Activated CD8-positive, alpha-beta T cell treated with anti-CD3 and anti-CD28 coated beads, Interleukin-2, amount 10 ng/mL, durations not matched to agents 7 days and 5 days (primary cell): ENCODE data around the gene MBNL2. TPM values are rescaled to one million over a fixed set of nuclear protein-coding genes. Genes with fewer than 3 reads are reported as not detected.

Source experiments
- ATAC-seq: fragments of 150-1000 bp; cut with Tn5 transposase; one replicate; pipeline ENCODE4 v1.10.0; 2021; ENCODE audit warnings: moderate library complexity
- CTCF ChIA-PET: fragments of 350-600 bp; sonication (Branson Sonifier 250); formaldehyde crosslinking; loops from one replicate; lab custom pipeline; 2021; ENCODE audit warnings: antibody characterized with exemption; lab: Charles Lee
- POLR2A ChIA-PET: fragments of 350-600 bp; sonication (Branson Sonifier 250); formaldehyde crosslinking; loops from one replicate; lab custom pipeline; 2021; ENCODE audit warnings: antibody characterized with exemption; lab: Charles Lee
- DNase-seq: peaks from one replicate; pipeline ENCODE4 v3.0.0-alpha.2; 2020
- H3K27ac Mint-ChIP-seq: one replicate; pipeline ENCODE4 v1.8.0; 2021; ENCODE audit warnings: mild to moderate bottlenecking, mixed read lengths
- H3K27me3 Mint-ChIP-seq: one replicate; pipeline ENCODE4 v1.8.0; 2021; ENCODE audit warnings: low read depth, mixed read lengths
- H3K36me3 Mint-ChIP-seq: one replicate; pipeline ENCODE4 v1.8.0; 2021; ENCODE audit warnings: low read depth, mixed read lengths
- H3K4me1 Mint-ChIP-seq: one replicate; pipeline ENCODE4 v1.8.0; 2021; ENCODE audit warnings: low read depth, mixed read lengths
- H3K4me3 Mint-ChIP-seq: one replicate; pipeline ENCODE4 v1.8.0; 2021; ENCODE audit warnings: mild to moderate bottlenecking, mixed read lengths
- H3K9me3 Mint-ChIP-seq: one replicate; pipeline ENCODE4 v1.8.0; 2022; ENCODE audit warnings: mixed read lengths; ENCODE audit not compliant: insufficient read depth
- total RNA-seq, 2 experiments: library from RNA; stranded (reverse); gene quantifications; one replicate each; pipeline ENCODE4 v1.2.3, GENCODE V29; 2021

Gene MBNL2
- total RNA-seq, 2 experiments from 2014 or later: 11.6 to 12.3 TPM

DNA sequence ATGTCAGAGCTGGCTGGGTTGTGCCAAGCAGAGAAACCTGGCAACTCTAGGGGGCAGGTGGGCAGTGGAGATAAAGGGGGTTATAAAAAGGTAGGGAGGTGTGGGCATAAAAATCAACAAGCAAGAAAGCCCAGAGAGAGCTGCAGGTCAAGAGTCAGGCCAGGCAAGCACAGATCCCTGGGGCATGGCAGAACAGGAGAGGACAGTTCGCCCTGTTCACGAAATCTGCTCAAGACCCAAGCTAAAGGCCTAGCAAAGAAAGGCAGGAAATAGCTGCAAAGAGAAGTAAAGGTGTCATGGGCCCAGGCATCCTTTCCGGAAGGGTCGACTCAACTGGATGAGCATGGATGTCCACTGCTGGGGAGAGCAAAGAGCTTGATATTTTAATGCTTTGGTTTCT lies 3.4 kb downstream of the MBNL2 start:
- Mint-ChIP-seq H3K36me3 (peaks cover 4% of the 10 kb centered on the region), H3K9me3 (no peaks in the 10 kb centered on the region), H3K27ac (peak overlapping the region; percentile 82), H3K4me3 (peak overlapping the region; percentile 83), H3K27me3 (no peaks in the 10 kb centered on the region), H3K4me1 (peaks cover 53% of the 10 kb centered on the region)
- DNase-seq: no peak
- ChIA-PET POLR2A (interaction anchor here (0.6 to 6.0 kb wide), 2 partner anchors 207 to 440 kb away, joined by 4 to 39 read pairs; partner anchors contain the start of gene RAP2A), CTCF (interaction anchor here (1.0 to 5.0 kb wide), 5 partner anchors 10 to 134 kb away, joined by 4 to 38 read pairs (median 7); no protein-coding TSS in a partner anchor)
- ATAC-seq: no peak

GRCh38 chr13:97226013-97226412 lies 3.9 kb downstream of the MBNL2 start:
- H3K27ac Mint-ChIP-seq: peak overlapping the region; percentile 82
- H3K4me1 Mint-ChIP-seq: peaks cover 52% of the 10 kb centered on the region
- POLR2A ChIA-PET: interaction anchor here (0.6 to 6.0 kb wide), 2 partner anchors 207 to 439 kb away, joined by 4 to 39 read pairs; partner anchors contain the start of gene RAP2A

DNA sequence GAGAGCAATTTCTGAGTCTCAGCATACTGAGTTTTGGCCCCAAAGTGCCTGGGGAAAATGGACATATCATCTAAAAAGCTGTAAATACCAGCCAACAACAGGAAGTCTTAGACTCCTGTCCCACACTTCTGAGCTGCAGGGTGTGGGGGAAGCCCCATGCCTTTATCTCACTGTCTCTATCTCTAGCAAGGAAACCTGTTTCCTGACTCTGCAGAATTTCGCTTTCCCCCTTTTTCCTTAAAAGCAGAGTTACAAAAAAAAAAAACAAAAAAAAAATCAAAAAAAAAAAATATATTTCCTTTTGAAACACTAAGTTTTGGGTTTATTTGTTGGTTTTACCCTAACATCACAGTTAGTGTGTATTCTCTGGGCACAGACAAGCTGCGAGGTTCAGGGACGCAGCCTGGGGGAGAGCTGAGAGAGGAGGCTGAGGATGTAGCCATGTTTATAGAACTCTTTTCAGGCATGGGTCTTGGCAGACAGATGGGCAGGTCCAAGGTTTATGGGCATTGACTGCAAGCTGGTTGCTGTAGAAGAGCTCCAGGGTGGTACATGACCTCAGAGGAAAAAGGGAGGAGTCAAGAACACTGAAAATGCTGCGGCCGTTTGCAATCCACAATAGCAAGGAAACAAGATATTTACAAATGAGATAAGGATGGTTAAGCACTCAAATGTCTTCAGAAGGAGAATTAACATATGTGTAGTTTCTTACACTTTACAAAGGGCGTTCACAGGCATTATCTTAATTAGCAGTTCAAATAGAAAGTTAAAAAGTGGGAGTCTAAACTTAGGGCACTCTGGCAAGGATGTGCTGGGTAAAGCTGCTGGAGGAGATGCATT lies 4.9 kb downstream of the MBNL2 start:
- CTCF ChIA-PET: interaction anchor here (0.6 to 2.1 kb wide), 8 partner anchors 12 to 117 kb away, joined by 3 to 15 read pairs (median 3); no protein-coding TSS in a partner anchor
- POLR2A ChIA-PET: interaction anchor here (0.6 to 6.0 kb wide), 3 partner anchors 199 to 372 kb away, joined by 3 to 39 read pairs (median 4); partner anchors contain the start of gene RAP2A
- ATAC-seq (peak; percentile 61), DNase-seq (peak; percentile 61)
- H3K4me3 Mint-ChIP-seq: peak overlapping the region; percentile 79
- H3K27ac Mint-ChIP-seq: peak overlapping the region; percentile 95
- peaks cover 45% of the 10 kb centered on the region for H3K4me1 Mint-ChIP-seq
- no peaks in the 10 kb centered on the region for H3K9me3 Mint-ChIP-seq
- H3K27me3 Mint-ChIP-seq: no peaks in the 10 kb centered on the region
- H3K36me3 Mint-ChIP-seq: peaks cover 5% of the 10 kb centered on the region

More at GRCh38 chr13:97226013-97226412, 3.9 kb downstream of the MBNL2 start:
- DNase-seq (no peak), ATAC-seq (no peak)
- H3K9me3 Mint-ChIP-seq: no peaks in the 10 kb centered on the region
- peak overlapping the region; percentile 79 for H3K4me3 Mint-ChIP-seq
- CTCF ChIA-PET: interaction anchor here (0.6 to 5.0 kb wide), 5 partner anchors 11 to 133 kb away, joined by 3 to 38 read pairs (median 7); no protein-coding TSS in a partner anchor
- no peaks in the 10 kb centered on the region for H3K27me3 Mint-ChIP-seq
- peaks cover 4% of the 10 kb centered on the region for H3K36me3 Mint-ChIP-seq

DNA sequence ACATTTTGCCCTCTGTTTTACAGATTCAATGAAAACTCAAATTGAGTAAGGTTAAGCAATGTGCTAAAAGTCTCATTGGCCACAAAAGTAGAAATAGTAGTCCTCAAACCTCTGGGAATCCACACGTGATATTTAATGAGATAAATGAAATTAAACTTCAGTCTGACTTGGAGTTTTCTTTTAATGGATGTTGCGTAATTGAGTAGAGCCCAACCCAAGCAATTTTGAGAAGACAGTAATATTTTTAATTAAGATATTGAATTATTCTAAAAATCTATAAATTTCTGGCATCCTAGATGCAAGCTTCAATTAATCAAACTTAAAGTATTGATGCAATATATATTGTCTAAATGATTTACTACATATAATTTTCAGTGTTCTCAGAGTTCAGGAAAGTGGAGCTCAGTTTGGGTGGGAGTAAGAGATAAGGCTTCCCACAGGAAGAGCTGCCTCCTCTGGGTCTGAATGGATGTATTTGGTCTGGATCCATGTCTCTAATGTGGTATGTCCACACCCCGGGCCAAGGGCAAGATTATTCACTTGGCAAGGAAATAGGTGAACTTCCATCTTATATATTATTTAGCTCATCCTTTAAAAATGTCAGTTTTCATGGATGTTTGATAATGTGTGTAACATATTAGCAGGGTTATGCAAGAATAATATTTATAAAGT lies 6.9 kb downstream of the MBNL2 start:
- ATAC-seq (no peak), DNase-seq (no peak)
- ChIA-PET CTCF (interaction anchor here (0.9 to 2.1 kb wide), 3 partner anchors 119 to 234 kb away, joined by 3 to 12 read pairs (median 4); no protein-coding TSS in a partner anchor), POLR2A (no interaction called here)
- Mint-ChIP-seq H3K9me3 (no peaks in the 10 kb centered on the region), H3K27me3 (no peaks in the 10 kb centered on the region), H3K36me3 (peaks cover 6% of the 10 kb centered on the region), H3K27ac (no peak overlapping the region), H3K4me3 (no peak overlapping the region), H3K4me1 (peaks cover 46% of the 10 kb centered on the region)

- CTCF ChIA-PET: interaction anchor here (1.2 kb wide), 1 partner anchor 121 kb away, joined by 4 read pairs; no protein-coding TSS in a partner anchor
- peaks cover 7% of the 10 kb centered on the region for H3K36me3 Mint-ChIP-seq
- no peaks in the 10 kb centered on the region for H3K9me3 Mint-ChIP-seq
- DNase-seq (no peak), ATAC-seq (no peak)
- H3K4me1 Mint-ChIP-seq: peaks cover 40% of the 10 kb centered on the region
- no peak overlapping the region for H3K4me3 Mint-ChIP-seq
- no peak overlapping the region for H3K27ac Mint-ChIP-seq
- POLR2A ChIA-PET: no interaction called here
- no peaks in the 10 kb centered on the region for H3K27me3 Mint-ChIP-seq
Observed at GRCh38 chr13:97229699-97230098, 7.6 kb downstream of the MBNL2 start.

GRCh38 chr13:97231118-97231828 lies 9.1 kb downstream of the MBNL2 start:
- no peak for ATAC-seq
- CTCF ChIA-PET: interaction anchor here (1.3 to 1.6 kb wide), 2 partner anchors 9 to 11 kb away, joined by 3 to 6 read pairs; partner anchors contain the start of gene MBNL2

GRCh38 chr13:97231829-97232196 lies 9.7 kb downstream of the MBNL2 start:
- POLR2A ChIA-PET: interaction anchor here (0.7 kb wide), 1 partner anchor 9 kb away, joined by 3 read pairs; no protein-coding TSS in a partner anchor
- H3K27me3 Mint-ChIP-seq: no peaks in the 10 kb centered on the region
- H3K36me3 Mint-ChIP-seq: peaks cover 9% of the 10 kb centered on the region
- no peaks in the 10 kb centered on the region for H3K9me3 Mint-ChIP-seq
- ATAC-seq (no peak), DNase-seq (no peak)
- peaks cover 20% of the 10 kb centered on the region for H3K4me1 Mint-ChIP-seq
- CTCF ChIA-PET: interaction anchor here (0.9 to 1.6 kb wide), 2 partner anchors 9 to 56 kb away, joined by 3 to 6 read pairs; partner anchors contain the start of gene MBNL2
- no peak overlapping the region for H3K27ac Mint-ChIP-seq
- H3K4me3 Mint-ChIP-seq: no peak overlapping the region

More at GRCh38 chr13:97231118-97231828, 9.1 kb downstream of the MBNL2 start:
- Mint-ChIP-seq H3K27ac (no peak overlapping the region), H3K9me3 (no peaks in the 10 kb centered on the region), H3K4me3 (no peak overlapping the region), H3K36me3 (peaks cover 9% of the 10 kb centered on the region), H3K27me3 (no peaks in the 10 kb centered on the region), H3K4me1 (peaks cover 25% of the 10 kb centered on the region)
- POLR2A ChIA-PET: no interaction called here
- no peak for DNase-seq

- Mint-ChIP-seq H3K4me3 (no peak overlapping the region), H3K9me3 (no peaks in the 10 kb centered on the region), H3K27me3 (no peaks in the 10 kb centered on the region), H3K4me1 (peaks cover 10% of the 10 kb centered on the region), H3K27ac (no peak overlapping the region), H3K36me3 (peaks cover 7% of the 10 kb centered on the region)
- POLR2A ChIA-PET: no interaction called here
- ATAC-seq (no peak), DNase-seq (no peak)
- CTCF ChIA-PET: interaction anchor here (1.6 kb wide), 1 partner anchor 13 kb away, joined by 3 read pairs; no protein-coding TSS in a partner anchor
Observed at GRCh38 chr13:97233499-97233898, 11.4 kb downstream of the MBNL2 start.

DNA sequence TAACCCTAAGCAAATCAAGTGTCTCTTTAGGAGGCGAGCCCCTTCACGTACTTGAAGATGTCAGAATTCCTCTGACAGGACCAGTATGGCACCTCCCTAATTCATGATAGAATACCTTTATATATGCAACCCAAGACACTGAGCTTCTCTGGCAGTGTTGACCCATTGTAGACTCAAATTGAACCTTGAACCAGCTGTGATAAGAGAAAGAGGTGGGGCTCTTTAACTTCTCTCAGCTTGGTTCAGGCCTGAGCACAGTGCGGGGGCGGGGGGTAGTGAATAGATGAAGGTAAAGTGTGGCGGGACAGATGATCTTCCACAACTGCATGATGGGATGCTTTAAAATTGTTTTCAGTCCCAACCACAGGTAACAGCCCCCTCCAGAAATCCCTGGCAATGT lies 12.1 kb downstream of the MBNL2 start:
- no peak overlapping the region for H3K27ac Mint-ChIP-seq
- H3K9me3 Mint-ChIP-seq: no peaks in the 10 kb centered on the region
- H3K4me1 Mint-ChIP-seq: peaks cover 14% of the 10 kb centered on the region
- ATAC-seq: no peak
- ChIA-PET POLR2A (no interaction called here), CTCF (no interaction called here)
- DNase-seq: no peak
- no peak overlapping the region for H3K4me3 Mint-ChIP-seq
- H3K27me3 Mint-ChIP-seq: no peaks in the 10 kb centered on the region
- peaks cover 7% of the 10 kb centered on the region for H3K36me3 Mint-ChIP-seq

- CTCF ChIA-PET: no interaction called here
- POLR2A ChIA-PET: no interaction called here
- H3K27ac Mint-ChIP-seq: no peak overlapping the region
- H3K36me3 Mint-ChIP-seq: peaks cover 7% of the 10 kb centered on the region
- DNase-seq (no peak), ATAC-seq (no peak)
- H3K4me3 Mint-ChIP-seq: no peak overlapping the region
- no peaks in the 10 kb centered on the region for H3K9me3 Mint-ChIP-seq
- H3K27me3 Mint-ChIP-seq: no peaks in the 10 kb centered on the region
- H3K4me1 Mint-ChIP-seq: peaks cover 12% of the 10 kb centered on the region
Observed at GRCh38 chr13:97234742-97235141, 12.6 kb downstream of the MBNL2 start.
